Measurements from ENCODE around the gene PDE3A.
A peak's percentile ranks its signal among the peaks of the same experiment; 100 is the strongest.

The PDE3A gene

DNA sequence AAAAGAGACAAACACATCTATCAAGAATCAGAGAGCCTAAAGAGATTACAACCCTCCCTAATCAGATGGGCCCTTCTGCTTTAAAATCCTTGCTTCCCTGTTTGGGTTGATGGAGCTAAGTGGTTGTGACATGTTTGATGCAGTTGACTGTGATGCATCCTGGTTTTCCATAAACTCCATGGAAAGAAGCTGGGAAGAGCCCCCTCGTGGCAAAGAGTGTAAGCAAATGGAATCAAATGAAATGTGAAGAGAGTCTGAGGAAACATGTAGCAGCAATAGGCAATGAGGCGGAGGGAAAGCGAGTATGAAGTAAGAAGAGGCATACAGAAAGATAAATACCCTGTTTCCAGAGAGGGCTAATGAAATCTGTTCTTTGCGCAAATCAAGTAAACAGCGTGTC, 256.4 kb downstream of the PDE3A start:
- H3K27me3 ChIP-seq (ENCODE audit: insufficient read depth, poor library complexity, severe bottlenecking) = no peaks in the 10 kb centered on the region
- no peaks in the 10 kb centered on the region for H3K4me1 ChIP-seq (ENCODE audit: insufficient read depth, poor library complexity, severe bottlenecking)
- TF ChIP-seq, protein P1, sequence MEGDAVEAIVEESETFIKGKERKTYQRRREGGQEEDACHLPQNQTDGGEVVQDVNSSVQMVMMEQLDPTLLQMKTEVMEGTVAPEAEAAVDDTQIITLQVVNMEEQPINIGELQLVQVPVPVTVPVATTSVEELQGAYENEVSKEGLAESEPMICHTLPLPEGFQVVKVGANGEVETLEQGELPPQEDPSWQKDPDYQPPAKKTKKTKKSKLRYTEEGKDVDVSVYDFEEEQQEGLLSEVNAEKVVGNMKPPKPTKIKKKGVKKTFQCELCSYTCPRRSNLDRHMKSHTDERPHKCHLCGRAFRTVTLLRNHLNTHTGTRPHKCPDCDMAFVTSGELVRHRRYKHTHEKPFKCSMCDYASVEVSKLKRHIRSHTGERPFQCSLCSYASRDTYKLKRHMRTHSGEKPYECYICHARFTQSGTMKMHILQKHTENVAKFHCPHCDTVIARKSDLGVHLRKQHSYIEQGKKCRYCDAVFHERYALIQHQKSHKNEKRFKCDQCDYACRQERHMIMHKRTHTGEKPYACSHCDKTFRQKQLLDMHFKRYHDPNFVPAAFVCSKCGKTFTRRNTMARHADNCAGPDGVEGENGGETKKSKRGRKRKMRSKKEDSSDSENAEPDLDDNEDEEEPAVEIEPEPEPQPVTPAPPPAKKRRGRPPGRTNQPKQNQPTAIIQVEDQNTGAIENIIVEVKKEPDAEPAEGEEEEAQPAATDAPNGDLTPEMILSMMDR (IDR thresholded peaks at IDR 0.05; ENCODE audit: poor library complexity, severe bottlenecking) = peak; percentile 18
- no peaks in the 10 kb centered on the region for H3K9me3 ChIP-seq (ENCODE audit: severe bottlenecking)
- no peak overlapping the region for H3K4me3 ChIP-seq (ENCODE audit: severe bottlenecking)
- no peak overlapping the region for H3K27ac ChIP-seq (ENCODE audit: poor library complexity, severe bottlenecking)
- H3K36me3 ChIP-seq (ENCODE audit: low read depth) = no peaks in the 10 kb centered on the region
- no peak for DNase-seq (ENCODE audit: low spot score)
- ATAC-seq (ENCODE audit: low read depth) = no peak

DNA sequence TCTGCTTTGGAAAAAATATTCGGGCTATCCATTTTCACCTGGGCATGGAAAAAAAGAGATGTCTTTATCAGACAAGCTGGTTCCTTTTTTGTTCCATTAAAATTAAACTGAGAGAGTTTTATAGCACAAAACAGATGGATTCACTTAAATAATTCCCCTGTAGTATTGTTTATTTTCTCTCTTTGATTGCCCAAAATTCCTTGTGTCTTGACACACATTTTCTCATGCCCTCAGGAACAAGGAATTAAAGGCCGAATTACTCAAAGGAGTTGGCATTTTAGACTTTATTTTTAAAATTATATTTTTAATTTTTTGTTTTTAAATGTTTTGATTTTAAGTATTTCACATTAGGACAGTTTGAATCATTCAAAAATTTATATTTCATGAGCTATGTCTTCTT, 257.2 kb downstream of the PDE3A start:
- ATAC-seq (ENCODE audit: low read depth) = no peak
- Histone ChIP-seq H3K27me3 (ENCODE audit: insufficient read depth, poor library complexity, severe bottlenecking) (no peaks in the 10 kb centered on the region), H3K36me3 (ENCODE audit: low read depth) (no peaks in the 10 kb centered on the region), H3K9me3 (ENCODE audit: severe bottlenecking) (no peaks in the 10 kb centered on the region), H3K4me3 (ENCODE audit: severe bottlenecking) (no peak overlapping the region), H3K4me1 (ENCODE audit: insufficient read depth, poor library complexity, severe bottlenecking) (no peaks in the 10 kb centered on the region), H3K27ac (ENCODE audit: poor library complexity, severe bottlenecking) (no peak overlapping the region)
- DNase-seq (ENCODE audit: low spot score) = no peak
- TF ChIP-seq, protein P1 (IDR thresholded peaks at IDR 0.05; ENCODE audit: poor library complexity, severe bottlenecking) = no peak

DNA sequence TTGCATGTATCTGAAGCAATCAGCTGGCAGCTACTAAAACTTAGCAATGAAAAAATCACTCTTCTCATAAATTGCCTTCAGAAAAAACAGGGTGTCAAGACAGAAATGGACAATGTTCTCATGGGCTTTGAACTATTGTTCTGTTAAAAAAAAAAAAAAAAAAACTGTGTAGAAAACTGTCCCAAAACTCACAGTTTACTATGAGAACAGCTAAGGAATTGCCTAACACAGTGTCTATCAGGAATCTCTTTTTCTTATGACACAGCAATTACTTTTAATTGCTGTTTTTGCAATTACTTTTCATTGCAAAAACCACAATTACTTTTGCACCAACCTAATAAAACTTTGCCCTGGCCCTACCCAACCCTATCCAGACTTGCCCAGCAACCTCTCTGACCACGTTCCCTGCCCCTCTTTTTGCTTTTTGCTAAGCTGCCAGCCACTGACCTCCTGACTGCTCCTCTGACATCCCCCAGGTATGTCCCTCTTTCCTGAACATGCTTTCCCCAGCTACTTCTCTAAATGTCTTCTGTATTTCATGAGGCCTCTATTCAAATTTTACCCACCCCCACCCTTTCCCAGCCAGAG, 258.8 kb downstream of the PDE3A start:
- Histone ChIP-seq H3K27ac (ENCODE audit: poor library complexity, severe bottlenecking) (no peak overlapping the region), H3K9me3 (ENCODE audit: severe bottlenecking) (no peaks in the 10 kb centered on the region), H3K36me3 (ENCODE audit: low read depth) (no peaks in the 10 kb centered on the region), H3K27me3 (ENCODE audit: insufficient read depth, poor library complexity, severe bottlenecking) (no peaks in the 10 kb centered on the region), H3K4me3 (ENCODE audit: severe bottlenecking) (no peak overlapping the region), H3K4me1 (ENCODE audit: insufficient read depth, poor library complexity, severe bottlenecking) (no peaks in the 10 kb centered on the region)
- TF ChIP-seq, protein P1 (IDR thresholded peaks at IDR 0.05; ENCODE audit: poor library complexity, severe bottlenecking) = no peak
- DNase-seq (ENCODE audit: low spot score) = no peak
- ATAC-seq (ENCODE audit: low read depth) = no peak

DNA sequence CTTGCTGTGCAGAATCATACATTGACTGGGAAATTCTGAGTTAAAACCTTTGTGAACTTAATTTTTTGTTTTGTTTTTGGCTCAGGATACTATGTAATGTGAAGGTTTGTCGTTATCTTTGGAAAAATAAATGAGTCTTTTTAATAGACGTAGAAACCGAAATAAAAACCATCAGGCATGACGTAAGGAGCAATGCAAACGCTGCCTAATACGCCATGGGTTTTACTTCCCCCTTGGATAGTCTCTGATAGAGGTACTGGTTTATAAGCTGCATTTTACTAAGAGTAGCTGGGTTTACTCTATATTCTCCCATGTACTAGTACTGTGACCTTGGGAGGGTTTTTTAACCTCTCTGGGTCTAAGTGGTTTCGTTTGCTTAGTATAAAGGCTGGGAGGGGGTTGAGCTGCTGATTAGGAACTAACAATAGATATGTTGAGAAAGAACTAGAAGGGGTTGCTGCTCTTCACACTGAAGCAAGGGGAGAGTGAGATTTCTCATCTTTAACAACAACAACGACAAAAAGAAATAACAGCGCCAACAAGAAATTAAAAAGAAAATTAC, 260.0 kb downstream of the PDE3A start:
- Histone ChIP-seq H3K9me3 (ENCODE audit: severe bottlenecking) (no peaks in the 10 kb centered on the region), H3K4me1 (ENCODE audit: insufficient read depth, poor library complexity, severe bottlenecking) (no peaks in the 10 kb centered on the region), H3K27ac (ENCODE audit: poor library complexity, severe bottlenecking) (no peak overlapping the region), H3K4me3 (ENCODE audit: severe bottlenecking) (no peak overlapping the region), H3K27me3 (ENCODE audit: insufficient read depth, poor library complexity, severe bottlenecking) (no peaks in the 10 kb centered on the region), H3K36me3 (ENCODE audit: low read depth) (no peaks in the 10 kb centered on the region)
- DNase-seq (ENCODE audit: low spot score) = no peak
- TF ChIP-seq, protein P1 (IDR thresholded peaks at IDR 0.05; ENCODE audit: poor library complexity, severe bottlenecking) = no peak
- no peak for ATAC-seq (ENCODE audit: low read depth)

DNA sequence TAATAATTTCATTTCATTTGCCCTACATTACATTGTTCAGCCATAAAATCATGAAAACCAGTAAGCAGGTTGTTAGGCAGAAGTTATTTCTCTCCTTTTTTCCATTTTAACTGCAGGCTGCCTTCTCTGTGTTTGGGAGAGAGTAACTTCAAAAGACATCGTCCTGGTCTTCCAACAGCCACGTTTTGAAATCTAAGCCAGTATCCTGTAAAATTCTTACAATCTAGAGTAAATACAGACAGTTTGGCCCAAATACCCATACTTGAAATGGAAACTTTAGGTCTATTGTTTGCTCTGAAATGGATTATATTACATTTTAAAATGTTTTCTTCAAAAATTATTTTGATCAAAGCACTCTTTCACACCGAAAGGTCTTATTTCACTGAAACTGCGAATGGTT, 260.7 kb downstream of the PDE3A start:
- no peaks in the 10 kb centered on the region for H3K27me3 ChIP-seq (ENCODE audit: insufficient read depth, poor library complexity, severe bottlenecking)
- TF ChIP-seq, protein P1 (IDR thresholded peaks at IDR 0.05; ENCODE audit: poor library complexity, severe bottlenecking) = no peak
- DNase-seq (ENCODE audit: low spot score) (no peak), ATAC-seq (ENCODE audit: low read depth) (no peak)
- H3K9me3 ChIP-seq (ENCODE audit: severe bottlenecking) = no peaks in the 10 kb centered on the region
- H3K4me1 ChIP-seq (ENCODE audit: insufficient read depth, poor library complexity, severe bottlenecking) = no peaks in the 10 kb centered on the region
- no peaks in the 10 kb centered on the region for H3K36me3 ChIP-seq (ENCODE audit: low read depth)
- H3K27ac ChIP-seq (ENCODE audit: poor library complexity, severe bottlenecking) = no peak overlapping the region
- no peak overlapping the region for H3K4me3 ChIP-seq (ENCODE audit: severe bottlenecking)
